HG03442 (cell line): ENCODE data around the gene SEMA3B.
"Not testable (repeated sequence)": the region's sequence is repeated elsewhere in the genome, so short reads cannot be mapped to it uniquely, and the experiment has no call there.

Source experiments
- ATAC-seq: cut with Tn5 transposase; IDR thresholded peaks from one replicate; pipeline ENCODE4 v1.9.1; 2021; ENCODE audit warnings: mild to moderate bottlenecking, moderate library complexity; ENCODE audit not compliant: unreplicated experiment

The SEMA3B gene

GRCh38 chr3:50268703-50269451, at the start of gene SEMA3B:
SEMA3B (plus strand) TSS chr3:50269147; CDS start chr3:50269241, 94 bp downstream.
- ATAC-seq = no peak

GRCh38 chr3:50219285-50219684, 49.7 kb upstream of the SEMA3B start:
- ATAC-seq = no peak

GRCh38 chr3:50220109-50220508, 48.8 kb upstream of the SEMA3B start:
- ATAC-seq = no peak

GRCh38 chr3:50221051-50221410, 47.9 kb upstream of the SEMA3B start:
- no peak for ATAC-seq

GRCh38 chr3:50221411-50222168, 47.4 kb upstream of the SEMA3B start:
- ATAC-seq = no peak

- ATAC-seq = no peak
Measured at GRCh38 chr3:50222169-50222528, 46.8 kb upstream of the SEMA3B start.

- ATAC-seq = no peak
Measured at GRCh38 chr3:50224639-50225038, 44.3 kb upstream of the SEMA3B start.

GRCh38 chr3:50226888-50227389, 42.0 kb upstream of the SEMA3B start:
- ATAC-seq = peak; percentile 6

GRCh38 chr3:50227390-50228183, 41.4 kb upstream of the SEMA3B start:
- ATAC-seq = peak; percentile 78

GRCh38 chr3:50228184-50228763, 40.7 kb upstream of the SEMA3B start:
- ATAC-seq = not testable (repeated sequence)

GRCh38 chr3:50229490-50229889, 39.5 kb upstream of the SEMA3B start:
- ATAC-seq = no peak

- ATAC-seq = no peak
Measured at GRCh38 chr3:50230104-50230793, 38.7 kb upstream of the SEMA3B start.

GRCh38 chr3:50230794-50231125, 38.2 kb upstream of the SEMA3B start:
- ATAC-seq = no peak

- no peak for ATAC-seq
Measured at GRCh38 chr3:50231581-50231980, 37.4 kb upstream of the SEMA3B start.

- ATAC-seq = no peak
Measured at GRCh38 chr3:50232303-50232702, 36.6 kb upstream of the SEMA3B start.

- ATAC-seq = no peak
Measured at GRCh38 chr3:50233176-50233575, 35.8 kb upstream of the SEMA3B start.

- ATAC-seq = peak; percentile 89
Measured at GRCh38 chr3:50235716-50236483, 33.0 kb upstream of the SEMA3B start, which contains the start of gene GNAI2. GNAI2 (plus strand) TSS chr3:50236204; CDS start chr3:50236336, 132 bp downstream.

GRCh38 chr3:50236484-50237132, 32.3 kb upstream of the SEMA3B start:
- ATAC-seq = no peak

GRCh38 chr3:50237133-50237651, 31.8 kb upstream of the SEMA3B start:
- ATAC-seq = no peak
